Activated CD8-positive, alpha-beta memory T cell treated with anti-CD3 and anti-CD28 coated beads, Interleukin-2, amount 50 U/mL, for 1 hour (primary cell): ENCODE results near the gene IFNA10.
"Not testable (repeated sequence)": the region's sequence is repeated elsewhere in the genome, so short reads cannot be mapped to it uniquely, and the experiment has no call there.

Experiments
- DNase-seq: peaks from one replicate; pipeline ENCODE4 v3.0.0-alpha.2; 2020; ENCODE audit errors: extremely low read depth

The IFNA10 gene

DNA sequence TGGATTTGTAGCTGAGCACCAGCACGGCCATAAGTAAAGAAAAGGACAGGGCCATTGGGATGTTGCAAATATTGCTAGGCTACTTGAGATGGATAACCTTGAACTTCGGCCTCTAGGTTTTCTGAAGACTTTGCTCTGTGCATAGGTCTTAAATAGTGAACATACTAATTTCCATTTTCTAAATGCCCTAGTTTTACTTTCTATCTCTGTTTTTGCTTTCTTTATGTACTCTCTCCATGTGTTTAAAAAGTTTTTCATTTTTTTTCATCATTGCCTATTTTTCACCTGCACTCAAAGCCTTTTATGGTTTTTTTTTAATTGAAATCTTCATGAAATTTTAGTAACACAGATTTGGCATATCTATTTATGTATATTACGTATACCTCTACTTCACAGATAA, at the start of gene IFNA10:
Gene IFNA10, minus strand, starts transcription at position 101 of the 400 bp plus-strand sequence. Its CDS starts 46 bp downstream, at position 55.
- not testable (repeated sequence) for DNase-seq

DNA sequence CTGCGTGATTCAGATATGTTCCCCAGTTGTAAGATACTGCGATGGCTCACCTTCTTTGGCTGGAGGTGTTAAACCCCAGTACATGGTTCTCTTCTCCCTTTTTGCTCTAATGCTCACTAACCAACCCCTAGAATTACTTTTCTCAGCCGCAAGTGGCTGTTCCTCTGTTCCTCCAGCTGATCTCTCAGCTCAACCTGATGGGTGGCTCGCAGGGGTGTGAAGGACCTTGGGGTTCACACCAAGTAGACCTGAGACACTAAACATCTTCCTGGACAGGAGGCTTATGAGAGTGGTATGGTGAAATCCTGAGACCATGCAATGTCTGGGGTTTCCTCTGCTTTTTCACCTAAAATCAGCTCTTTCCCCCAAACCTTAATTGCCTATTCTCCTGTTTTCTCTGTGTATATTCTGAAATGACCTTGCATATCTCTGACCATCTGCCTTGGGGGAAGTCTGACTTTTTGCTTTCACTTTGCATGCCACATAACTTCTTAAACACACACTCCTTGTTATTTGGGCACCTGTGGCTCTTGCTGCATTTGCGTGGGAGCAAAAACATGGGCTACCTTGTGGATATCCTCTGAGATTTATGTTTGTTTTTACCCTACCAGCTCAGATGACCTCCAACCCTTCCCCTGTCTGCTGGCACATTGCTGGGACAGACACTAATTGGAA, 48.7 kb upstream of the IFNA10 start:
- no peak for DNase-seq

DNA sequence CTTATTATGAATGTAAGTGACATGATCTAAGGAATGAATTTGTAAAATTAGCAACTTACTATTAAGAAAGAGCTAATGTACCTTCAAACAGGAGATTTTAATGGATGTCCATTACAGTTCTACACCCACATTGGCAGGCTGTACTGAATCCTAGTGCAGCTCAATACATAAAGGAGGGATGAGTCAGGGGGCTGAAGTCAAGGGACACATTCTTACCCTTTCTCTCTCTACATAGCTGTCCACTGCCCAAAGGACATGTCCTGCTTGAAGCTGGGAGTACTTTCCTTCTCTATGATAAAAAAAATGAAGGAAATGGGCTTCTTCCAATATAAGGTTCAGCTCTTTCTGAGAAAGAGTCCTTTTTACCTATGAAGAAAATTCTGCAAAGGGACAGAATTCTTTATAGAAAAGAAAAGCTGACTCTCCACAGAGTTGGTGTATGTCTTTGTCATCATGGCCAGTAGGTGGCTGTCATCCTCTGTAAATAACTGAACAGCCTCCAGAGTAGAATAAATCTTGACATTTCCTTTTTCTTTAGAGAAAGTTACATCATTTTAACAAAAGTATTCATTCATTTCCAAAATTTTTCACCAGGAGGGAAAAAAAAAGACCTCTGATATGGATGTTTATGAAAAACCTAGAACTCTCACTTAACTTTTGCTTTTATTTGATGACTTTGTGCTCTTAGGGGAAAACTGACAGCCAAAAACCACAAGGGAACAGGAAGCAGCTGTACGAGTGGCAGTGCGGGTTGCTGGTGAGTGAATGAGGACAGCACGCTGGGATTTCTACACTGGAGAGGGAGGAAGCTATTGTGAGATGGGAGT, 46.0 kb upstream of the IFNA10 start:
- no peak for DNase-seq

DNA sequence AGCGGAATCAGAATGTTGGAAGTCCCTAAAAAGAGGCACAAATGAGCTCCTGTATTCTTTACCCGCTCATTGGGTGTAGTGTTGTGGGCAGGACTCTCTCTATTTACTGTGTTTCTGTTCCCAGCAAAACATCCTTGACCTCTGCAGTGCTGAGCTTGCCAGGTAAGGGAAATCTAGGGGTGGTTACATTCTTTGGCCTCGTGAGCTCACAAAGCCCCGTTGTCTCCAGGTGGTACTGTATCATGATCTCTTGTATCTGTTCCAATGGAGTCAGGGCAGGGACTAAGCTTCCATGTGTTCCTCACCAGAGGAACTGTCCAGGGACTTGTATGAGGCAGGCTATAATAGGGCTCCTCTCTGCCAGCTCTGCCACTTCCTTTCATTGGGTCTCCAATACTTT, 44.7 kb upstream of the IFNA10 start:
- DNase-seq, result no peak

DNA sequence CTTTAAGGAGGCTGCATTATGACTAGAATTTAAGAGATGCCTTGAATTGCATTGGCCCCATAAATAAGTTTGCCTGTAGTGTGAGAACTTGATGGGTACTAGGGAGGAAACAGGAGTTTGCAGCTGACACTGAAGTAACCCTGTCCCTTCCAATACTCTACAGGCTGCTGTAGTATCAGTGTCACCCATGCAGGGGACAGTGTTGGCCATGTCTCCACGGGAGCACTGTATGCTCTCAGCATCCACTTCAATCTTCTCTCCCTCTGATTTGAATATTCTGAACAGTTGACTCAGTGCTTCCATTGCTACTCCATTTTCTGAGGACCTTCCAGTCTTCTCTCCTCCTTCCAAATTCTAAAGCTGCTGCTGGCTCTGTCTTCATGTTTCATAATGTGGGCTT, 44.2 kb upstream of the IFNA10 start:
- no peak for DNase-seq

DNA sequence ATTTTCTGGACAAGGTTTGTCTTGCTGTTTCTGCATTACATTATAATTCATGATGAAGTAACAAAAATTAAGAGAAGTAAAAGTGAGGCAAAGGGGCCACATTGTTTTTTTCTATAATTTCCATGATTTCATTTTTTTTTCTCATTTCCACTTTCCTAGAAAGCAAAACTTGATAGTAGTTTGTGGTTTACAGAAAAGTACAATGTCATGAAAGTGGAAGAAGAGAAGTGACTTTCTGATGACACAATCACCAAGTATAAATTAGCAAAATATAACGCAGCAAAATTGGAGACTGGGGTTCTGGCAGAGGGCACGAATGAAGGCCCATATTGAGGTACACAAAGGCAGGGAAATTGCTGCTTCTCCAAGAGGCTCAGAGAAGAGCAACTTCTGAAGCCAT, 37.9 kb upstream of the IFNA10 start:
- DNase-seq, result no peak

DNA sequence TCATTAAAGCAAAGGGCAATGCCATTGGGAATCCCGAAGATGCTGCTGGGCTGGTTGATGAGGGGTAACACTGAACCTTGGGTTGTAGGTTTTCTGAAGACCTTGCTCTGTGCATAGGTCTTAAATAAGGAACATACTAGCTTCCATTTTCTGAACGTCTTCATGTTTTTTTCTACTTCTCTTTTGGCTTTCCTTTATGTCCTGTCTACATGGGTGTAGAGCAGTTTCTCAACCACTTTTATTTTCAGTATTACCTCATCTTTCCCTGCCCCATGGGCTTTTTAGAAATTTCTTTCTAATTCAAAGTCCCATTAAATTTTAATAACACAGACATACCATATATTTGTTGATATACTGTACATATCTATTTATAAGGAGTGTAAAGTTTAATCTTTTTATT, 33.0 kb upstream of the IFNA10 start, which contains the start of gene IFNA14:
Gene IFNA14, minus strand, starts transcription at position 95 of the 400 bp plus-strand sequence. Its CDS starts 70 bp downstream, at position 25.
- no peak for DNase-seq

DNA sequence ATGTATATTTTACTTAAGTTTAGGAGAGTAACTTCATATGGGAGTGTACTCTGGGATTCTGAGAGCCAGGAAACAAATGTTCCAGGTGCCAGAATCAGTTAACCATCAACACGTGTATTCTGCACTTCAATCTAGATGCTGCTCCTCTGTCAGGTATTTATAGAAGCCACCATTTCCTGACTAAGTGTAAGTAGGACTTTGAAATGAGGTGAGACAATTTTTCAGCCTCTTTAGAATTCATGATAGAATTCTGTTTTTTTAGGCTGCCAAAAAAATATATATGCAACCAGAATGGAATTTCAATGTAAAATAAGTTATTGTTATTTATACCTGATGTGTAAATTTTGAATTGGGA, 29.4 kb upstream of the IFNA10 start:
- not testable (repeated sequence) for DNase-seq

DNA sequence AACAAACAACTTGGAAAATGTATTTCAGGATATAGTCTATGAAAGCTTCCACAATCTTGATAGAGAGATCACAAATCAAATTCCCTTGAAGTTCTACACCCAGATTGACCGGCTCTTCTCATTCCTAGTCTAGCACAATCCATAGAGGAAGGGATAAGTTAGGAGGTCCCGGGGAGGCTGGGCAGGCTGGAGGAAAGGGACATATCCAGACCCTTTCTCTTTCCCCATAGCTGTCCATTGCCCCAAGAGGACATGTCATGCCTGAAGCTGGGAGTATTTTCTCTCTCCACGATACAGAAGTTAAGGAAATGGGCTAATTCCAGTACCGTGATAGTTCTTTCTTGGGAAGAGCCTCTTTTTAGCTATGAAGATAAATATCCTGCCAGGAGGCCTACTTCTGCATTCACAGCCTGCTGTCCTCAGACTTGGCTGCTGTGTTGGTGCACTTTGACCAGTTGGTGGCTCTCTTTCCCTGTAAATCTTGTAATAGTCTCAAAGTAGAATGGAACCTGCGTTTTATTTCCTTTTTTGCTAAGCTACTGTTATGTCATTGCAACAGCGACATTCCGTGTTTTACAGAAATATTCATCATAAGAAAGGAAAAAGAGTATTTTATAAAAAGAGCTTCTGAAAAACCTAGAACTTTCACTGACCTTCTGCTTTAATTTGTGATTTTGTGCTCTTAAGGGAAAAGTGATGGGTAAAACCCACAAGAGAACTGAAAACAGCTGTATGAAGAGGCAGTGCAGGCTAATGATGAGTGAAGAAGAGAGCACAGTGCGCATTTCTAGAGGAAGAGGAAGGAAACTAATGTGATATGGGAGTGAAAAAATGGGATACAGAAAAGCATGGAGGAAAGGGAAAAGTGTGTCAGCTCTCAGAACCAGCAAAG, 28.8 kb upstream of the IFNA10 start:
- not testable (repeated sequence) for DNase-seq

DNA sequence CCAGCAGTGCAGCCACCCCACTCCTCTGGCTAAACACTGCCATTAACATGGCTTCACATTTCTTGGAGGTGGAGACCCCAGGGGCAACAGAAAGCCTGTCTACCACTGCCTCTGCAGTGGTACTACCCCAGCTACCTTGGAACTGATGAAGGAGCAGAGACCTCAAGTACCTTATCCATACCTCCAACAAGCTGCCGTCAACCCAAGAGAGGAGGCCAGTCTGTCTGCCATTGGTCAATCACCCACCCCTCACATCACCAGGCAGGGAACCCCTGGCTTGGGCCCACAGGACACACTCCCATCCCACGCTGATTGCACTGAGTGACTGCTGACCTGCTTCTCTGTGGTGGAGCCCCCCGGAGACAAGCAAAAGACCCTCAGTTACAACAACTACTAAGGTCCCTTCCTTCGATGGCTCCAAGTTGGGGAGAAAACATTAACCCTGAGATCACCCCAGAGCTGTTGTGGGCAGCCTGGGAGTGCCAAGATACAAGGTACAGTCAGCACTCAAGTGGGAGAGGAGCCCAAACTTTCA, 27.3 kb upstream of the IFNA10 start:
- no peak for DNase-seq

DNA sequence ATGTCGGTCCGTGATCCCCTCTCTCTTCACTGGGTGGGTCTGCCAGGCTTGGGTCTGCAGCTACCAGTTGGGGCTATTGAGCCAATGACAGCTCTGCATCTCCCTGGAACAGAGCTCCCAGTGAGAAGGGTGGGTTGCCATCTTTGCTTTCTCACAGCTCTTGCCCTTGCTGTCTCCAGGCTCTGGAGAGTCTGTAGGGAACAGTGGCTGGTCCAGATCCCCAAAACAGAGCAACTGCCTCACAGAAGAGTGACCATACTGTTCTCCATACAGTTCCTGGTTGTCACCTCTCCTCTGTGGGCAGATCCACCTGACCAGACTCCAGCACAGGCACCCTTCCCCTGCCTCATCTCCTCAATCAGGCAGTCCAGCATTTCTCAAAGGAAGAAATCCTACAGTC, 26.3 kb upstream of the IFNA10 start:
- no peak for DNase-seq

DNA sequence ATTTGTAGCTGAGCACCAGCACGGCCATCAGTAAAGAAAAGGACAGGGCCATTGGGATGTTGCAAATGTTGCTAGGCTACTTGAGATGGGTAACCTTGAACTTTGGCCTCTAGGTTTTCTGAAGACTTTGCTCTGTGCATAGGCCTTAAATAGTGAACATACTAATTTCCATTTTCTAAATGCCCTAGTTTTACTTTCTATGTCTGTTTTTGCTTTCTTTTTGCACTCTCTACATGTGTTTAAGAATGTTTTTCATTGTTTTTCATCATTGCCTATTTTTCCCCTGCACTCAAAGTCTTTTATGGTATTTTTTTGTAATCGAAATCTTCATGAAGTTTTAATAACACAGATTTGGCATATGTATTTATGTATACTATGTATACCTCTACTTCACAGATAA, 21.2 kb upstream of the IFNA10 start, which contains the start of gene IFNA17:
Gene IFNA17, minus strand, starts transcription at position 101 of the 400 bp plus-strand sequence. Its CDS starts 49 bp downstream, at position 52.
- DNase-seq, result no peak

DNA sequence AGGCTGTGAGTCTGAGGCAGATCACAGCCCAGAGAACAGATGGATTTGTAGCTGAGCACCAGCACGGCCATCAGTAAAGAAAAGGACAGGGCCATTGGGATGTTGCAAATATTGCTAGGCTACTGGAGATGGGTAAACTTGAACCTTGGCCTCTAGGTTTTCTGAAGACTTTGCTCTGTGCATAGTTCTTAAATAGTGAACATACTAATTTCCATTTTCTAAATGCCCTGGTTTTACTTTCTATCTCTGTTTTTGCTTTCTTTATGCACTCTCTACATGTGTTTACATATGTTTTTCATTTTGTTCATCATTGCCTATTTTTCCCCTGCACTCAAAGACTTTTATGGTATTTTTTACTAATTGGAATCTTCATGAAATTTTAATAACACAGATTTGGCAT, 10.3 kb upstream of the IFNA10 start, which contains the start of gene IFNA16:
Gene IFNA16, minus strand, starts transcription at position 101 of the 400 bp plus-strand sequence. Its CDS starts 6 bp downstream, at position 95.
- DNase-seq, result not testable (repeated sequence)

DNA sequence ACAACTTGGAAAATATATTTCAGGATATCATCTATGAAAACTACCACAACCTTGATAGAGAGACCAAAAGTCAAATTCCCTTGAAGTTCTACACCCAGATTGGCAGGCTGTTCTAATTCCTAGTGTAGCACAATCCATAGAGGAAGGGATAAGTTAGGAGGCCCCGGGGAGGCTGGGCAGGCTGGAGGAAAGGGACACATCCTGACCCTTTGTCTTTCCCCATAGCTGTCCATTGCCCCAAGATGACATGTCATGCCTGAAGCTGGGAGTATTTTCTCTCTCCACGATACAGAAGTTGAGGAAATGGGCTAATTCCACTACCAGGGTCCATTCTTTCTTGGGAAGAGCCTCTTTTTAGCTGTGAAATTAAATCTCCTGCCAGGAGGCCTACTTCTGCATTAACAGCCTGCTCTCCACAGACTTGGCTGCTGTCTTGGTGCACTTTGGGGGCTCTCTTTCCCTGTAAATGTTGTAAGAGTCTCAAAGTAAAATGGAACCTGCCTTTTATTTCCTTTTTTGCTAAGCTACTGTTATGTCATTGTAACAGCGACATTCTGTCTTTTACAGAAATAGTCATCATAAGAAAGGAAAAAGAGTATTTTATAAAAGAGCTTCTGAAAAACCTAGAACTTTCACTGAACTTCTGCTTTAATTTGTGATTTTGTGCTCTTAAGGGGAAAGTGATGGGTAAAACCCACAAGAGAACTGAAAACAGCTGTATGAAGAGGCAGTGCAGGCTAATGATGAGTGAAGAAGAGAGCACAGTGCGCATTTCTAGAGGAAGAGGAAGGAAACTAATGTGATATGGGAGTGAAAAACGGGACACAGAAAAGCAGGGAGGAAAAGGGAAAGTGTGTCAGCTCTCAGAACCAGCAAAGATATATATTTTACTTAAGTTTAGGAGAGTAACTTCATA, 6.7 kb upstream of the IFNA10 start:
- DNase-seq, result not testable (repeated sequence)

DNA sequence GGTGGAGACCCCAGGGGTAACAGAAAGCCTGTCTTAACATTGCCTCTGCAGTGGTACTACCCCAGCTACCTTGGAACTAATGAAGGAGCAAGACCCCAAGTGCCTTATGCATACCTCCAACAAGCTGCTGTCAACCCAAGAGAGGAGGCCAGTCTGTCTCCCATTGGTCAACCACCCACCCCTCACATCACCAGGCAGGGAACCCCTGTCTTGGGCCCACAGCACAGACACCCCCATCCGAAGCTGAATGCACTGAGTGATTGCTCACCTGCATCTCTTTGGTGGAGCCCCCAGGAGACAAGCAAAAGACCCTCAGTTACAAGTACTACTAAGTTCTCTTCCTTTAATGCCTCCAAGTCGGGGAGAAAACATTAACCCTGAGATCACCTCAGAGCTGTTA, 5.2 kb upstream of the IFNA10 start:
- DNase-seq, result not testable (repeated sequence)

DNA sequence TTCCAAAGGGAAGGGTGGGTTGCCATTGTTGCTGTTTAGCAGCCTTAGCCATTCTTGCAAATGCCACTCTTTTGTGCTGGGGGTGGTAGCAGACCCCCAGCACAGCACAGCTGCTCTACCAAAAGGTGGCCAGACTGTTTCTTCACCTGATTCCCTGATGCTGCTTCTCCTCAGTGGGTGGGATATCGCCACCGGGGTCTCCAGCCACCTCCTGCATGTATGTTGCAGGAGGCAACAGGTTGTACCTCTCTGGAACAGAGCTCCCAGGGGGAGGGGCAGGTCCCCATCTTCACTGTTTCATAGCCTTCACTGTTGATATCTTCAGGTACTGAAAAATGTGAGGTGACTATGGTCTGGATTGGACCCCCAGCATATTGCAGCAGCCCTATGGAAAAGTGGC, 3.8 kb upstream of the IFNA10 start:
- not testable (repeated sequence) for DNase-seq

DNA sequence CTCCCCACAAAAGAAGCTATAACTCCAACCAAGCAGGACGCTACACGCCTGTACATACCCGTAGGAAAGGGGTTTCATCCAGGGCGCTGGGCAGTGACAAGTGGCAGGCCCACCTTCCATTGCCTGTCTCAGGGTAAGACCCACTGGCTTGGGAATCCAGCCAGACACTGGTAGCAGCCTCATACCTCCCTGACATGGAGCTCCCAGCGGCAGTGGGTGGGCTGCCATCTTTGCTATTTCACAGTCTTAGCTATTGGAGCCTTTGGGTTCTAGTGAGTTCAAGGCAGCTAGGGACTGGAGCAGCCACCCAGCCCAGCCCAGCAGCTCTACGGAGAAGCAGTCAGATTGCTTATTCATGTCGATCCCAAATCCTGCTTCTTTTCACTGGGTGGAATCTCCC, 3.4 kb upstream of the IFNA10 start:
- no peak for DNase-seq

DNA sequence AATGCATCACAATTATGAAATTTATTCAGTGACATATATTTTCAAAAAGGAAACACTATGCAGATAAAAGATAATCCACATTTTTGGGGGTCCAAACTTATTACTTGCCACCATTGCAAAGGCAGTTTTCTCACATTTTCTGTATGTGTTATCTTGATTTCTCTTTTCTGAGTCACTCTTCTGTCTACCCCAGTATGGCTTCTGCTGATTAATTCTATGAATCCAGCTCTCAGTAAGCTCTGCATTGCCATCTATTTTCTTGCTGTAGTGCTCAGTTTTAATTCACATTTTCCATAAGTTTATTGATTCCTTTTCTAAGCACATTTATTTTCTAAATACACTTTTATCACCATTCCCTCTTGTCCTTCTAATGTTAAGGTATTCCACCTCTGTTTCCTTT, 1.7 kb downstream of the IFNA10 start:
- DNase-seq, result no peak

DNA sequence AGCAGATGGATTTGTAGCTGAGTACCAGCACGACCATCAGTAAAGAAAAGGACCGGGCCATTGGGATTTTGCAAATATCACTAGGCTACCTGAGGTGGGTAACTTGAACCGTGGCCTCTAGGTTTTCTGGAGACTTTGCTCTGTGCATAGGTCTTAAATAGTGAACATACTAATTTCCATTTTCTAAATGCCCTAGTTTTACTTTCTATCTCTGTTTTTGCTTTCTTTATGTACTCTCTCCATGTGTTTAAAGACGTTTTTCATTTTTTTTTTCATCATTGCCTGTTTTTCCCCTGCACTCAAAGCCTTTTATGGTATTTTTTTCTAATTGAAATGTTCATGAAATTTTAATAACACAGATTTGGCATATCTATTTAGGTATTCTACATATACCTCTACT, 4.8 kb downstream of the IFNA10 start, which contains the start of gene IFNA7:
Gene IFNA7, minus strand, starts transcription at position 101 of the 400 bp plus-strand sequence. Its CDS starts 40 bp downstream, at position 61.
- DNase-seq, result not testable (repeated sequence)
